ENCODE results near the gene THEMIS2. TPM values are rescaled to one million over a fixed set of nuclear protein-coding genes. Genes with fewer than 3 reads are reported as not detected.

Gene THEMIS2
- total and polyA plus RNA-seq, 2 experiments from 2014 or later: 8.1 to 32.4 TPM

DNA sequence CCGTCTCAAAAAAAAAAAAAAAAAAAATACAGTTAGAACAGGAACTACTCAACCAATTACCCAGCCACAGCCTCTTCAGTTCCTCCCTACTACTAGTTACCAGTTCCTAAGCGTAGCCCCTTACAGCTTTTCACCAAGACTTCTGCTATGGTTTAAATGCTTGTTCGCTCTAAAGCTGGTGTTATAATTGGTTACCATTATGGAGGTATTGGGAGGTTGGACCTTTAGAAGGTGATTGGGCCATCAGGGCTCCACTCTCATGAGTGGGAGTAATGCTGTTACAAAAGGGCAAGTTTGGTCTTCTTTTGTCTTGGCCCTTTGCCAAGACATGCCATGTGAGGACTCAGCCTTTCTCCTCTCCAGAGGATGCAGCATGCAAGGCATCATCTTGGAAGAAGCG lies 59.4 kb downstream of the THEMIS2 start (continued):
- TF ChIP-seq ZNF114 (CRISPR knock-in tag; IDR thresholded peaks at IDR 0.05) (no peak), POLR2AphosphoS5 (IDR thresholded peaks at IDR 0.05; ENCODE audit: low read depth) (no peak)
- TF ChIP-seq, protein P1, sequence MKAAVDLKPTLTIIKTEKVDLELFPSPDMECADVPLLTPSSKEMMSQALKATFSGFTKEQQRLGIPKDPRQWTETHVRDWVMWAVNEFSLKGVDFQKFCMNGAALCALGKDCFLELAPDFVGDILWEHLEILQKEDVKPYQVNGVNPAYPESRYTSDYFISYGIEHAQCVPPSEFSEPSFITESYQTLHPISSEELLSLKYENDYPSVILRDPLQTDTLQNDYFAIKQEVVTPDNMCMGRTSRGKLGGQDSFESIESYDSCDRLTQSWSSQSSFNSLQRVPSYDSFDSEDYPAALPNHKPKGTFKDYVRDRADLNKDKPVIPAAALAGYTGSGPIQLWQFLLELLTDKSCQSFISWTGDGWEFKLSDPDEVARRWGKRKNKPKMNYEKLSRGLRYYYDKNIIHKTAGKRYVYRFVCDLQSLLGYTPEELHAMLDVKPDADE (IDR thresholded peaks at IDR 0.05): no peak
- TF ChIP-seq, protein P2, sequence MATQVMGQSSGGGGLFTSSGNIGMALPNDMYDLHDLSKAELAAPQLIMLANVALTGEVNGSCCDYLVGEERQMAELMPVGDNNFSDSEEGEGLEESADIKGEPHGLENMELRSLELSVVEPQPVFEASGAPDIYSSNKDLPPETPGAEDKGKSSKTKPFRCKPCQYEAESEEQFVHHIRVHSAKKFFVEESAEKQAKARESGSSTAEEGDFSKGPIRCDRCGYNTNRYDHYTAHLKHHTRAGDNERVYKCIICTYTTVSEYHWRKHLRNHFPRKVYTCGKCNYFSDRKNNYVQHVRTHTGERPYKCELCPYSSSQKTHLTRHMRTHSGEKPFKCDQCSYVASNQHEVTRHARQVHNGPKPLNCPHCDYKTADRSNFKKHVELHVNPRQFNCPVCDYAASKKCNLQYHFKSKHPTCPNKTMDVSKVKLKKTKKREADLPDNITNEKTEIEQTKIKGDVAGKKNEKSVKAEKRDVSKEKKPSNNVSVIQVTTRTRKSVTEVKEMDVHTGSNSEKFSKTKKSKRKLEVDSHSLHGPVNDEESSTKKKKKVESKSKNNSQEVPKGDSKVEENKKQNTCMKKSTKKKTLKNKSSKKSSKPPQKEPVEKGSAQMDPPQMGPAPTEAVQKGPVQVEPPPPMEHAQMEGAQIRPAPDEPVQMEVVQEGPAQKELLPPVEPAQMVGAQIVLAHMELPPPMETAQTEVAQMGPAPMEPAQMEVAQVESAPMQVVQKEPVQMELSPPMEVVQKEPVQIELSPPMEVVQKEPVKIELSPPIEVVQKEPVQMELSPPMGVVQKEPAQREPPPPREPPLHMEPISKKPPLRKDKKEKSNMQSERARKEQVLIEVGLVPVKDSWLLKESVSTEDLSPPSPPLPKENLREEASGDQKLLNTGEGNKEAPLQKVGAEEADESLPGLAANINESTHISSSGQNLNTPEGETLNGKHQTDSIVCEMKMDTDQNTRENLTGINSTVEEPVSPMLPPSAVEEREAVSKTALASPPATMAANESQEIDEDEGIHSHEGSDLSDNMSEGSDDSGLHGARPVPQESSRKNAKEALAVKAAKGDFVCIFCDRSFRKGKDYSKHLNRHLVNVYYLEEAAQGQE (IDR thresholded peaks at IDR 0.05; ENCODE audit: unreplicated experiment): no peak

DNA sequence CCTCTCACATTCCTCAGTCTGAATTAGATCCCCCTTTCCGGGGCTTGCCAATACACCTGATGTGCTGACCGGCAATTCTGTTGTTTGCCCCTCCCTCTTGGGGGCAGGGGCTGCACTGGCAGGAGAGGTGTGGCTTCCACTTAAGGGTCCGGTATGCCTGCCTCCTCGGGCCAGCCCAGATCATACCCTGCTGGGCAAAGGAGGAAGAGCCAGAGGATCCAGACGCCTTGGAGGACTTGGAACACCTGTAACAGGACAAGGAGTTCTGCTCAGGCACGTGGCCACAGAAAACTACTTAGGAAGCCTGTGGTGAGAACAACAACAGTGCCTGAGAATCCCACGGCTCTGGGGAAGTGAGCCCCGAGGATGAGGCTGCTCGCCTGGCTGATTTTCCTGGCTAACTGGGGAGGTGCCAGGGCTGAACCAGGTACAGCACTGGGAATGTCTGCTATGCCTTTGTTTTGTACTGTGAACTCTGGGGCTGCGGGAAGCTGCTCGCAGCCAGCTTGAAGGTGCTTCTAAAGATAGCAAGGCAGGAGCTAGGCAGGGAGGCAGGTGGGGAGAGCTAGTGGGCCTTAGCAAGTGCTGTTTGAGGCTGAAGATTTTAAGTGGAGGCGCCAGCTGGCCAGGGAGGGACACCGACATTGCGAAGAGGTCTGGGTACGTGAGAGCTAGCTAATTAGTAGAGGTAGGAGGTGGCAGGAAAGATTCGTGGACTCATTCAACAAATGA lies 62.6 kb downstream of the THEMIS2 start, which contains the start of gene SMPDL3B:
TSS of gene SMPDL3B (plus strand) at position 183 of the 732 bp plus-strand sequence. CDS start at position 367, 184 bp downstream.
- Histone ChIP-seq H3K27ac (ENCODE audit: low read depth) (peak within 1 kb of the TSS; percentile 57), H4K20me1 (replicated peaks; ENCODE audit: insufficient read depth) (no peaks in the 10 kb centered on the region), H3K79me2 (replicated peaks; ENCODE audit: insufficient read depth) (peaks cover 39% of the 10 kb centered on the region), H3K4me2 (peak within 1 kb of the TSS; percentile 91), H3K36me3 (ENCODE audit: insufficient read depth) (0 out of 2 replicates have a peak, but pooled peaks cover 6% of the 10 kb centered on the region), H3F3A (replicated peaks; ENCODE audit: low read depth) (peaks cover 21% of the 10 kb centered on the region), H3K9me2 (ENCODE audit: insufficient read depth) (no peaks in the 10 kb centered on the region), H3K27me3 (ENCODE audit: insufficient read depth) (no peaks in the 10 kb centered on the region), H3K4me3 (peak within 1 kb of the TSS; percentile 69), H3K4me1 (ENCODE audit: insufficient read depth) (peaks cover 30% of the 10 kb centered on the region), H2AFZ (peak within 1 kb of the TSS; percentile 64; the same call in 1 of the 2 replicates)
- Mint-ChIP-seq H3K27ac (peak within 1 kb of the TSS; percentile 85), H3K4me3 (peak within 1 kb of the TSS; percentile 90), H3K9me3 (no peaks in the 10 kb centered on the region), H3K27me3 (ENCODE audit: insufficient read depth, low read depth, poor library complexity) (peaks cover 10% of the 10 kb centered on the region), H3K36me3 (ENCODE audit: low read depth) (0 out of 3 replicates have a peak, but pooled peaks cover 3% of the 10 kb centered on the region), H3K4me1 (peaks cover 44% of the 10 kb centered on the region)
- ATAC-seq (peak; percentile 89), DNase-seq (ENCODE audit: low spot score) (peak; percentile 96)
- TF ChIP-seq EZH2 (IDR thresholded peaks at IDR 0.05; ENCODE audit: low read depth, unreplicated experiment) (no peak), ZNF331 (CRISPR knock-in tag; IDR thresholded peaks at IDR 0.05; ENCODE audit: low read depth) (no peak), EZH2phosphoT487 (IDR thresholded peaks at IDR 0.05; ENCODE audit: unreplicated experiment) (no peak), CREB1 (CRISPR knock-in tag; IDR thresholded peaks at IDR 0.05; ENCODE audit: low read depth) (0 out of 2 replicates have a peak, but pooled peaks have one; percentile 15), ZNF114 (CRISPR knock-in tag; IDR thresholded peaks at IDR 0.05) (no peak), STAT1 (IDR thresholded peaks at IDR 0.05; ENCODE audit: unreplicated experiment) (no peak)
- TF ChIP-seq, protein P2 (IDR thresholded peaks at IDR 0.05; ENCODE audit: unreplicated experiment): no peak
- TF ChIP-seq, protein P3, sequence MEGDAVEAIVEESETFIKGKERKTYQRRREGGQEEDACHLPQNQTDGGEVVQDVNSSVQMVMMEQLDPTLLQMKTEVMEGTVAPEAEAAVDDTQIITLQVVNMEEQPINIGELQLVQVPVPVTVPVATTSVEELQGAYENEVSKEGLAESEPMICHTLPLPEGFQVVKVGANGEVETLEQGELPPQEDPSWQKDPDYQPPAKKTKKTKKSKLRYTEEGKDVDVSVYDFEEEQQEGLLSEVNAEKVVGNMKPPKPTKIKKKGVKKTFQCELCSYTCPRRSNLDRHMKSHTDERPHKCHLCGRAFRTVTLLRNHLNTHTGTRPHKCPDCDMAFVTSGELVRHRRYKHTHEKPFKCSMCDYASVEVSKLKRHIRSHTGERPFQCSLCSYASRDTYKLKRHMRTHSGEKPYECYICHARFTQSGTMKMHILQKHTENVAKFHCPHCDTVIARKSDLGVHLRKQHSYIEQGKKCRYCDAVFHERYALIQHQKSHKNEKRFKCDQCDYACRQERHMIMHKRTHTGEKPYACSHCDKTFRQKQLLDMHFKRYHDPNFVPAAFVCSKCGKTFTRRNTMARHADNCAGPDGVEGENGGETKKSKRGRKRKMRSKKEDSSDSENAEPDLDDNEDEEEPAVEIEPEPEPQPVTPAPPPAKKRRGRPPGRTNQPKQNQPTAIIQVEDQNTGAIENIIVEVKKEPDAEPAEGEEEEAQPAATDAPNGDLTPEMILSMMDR (conservative IDR thresholded peaks at IDR 0.05; ENCODE audit: low read depth in 2 of 2): peak in 1 of 2 experiments; percentile 31; a peak in 2 of 4 replicates
